Vagina (tissue), 2 donors: Measurements from ENCODE around the gene SNX33. TPM values are rescaled to one million over a fixed set of nuclear protein-coding genes. Genes with fewer than 3 reads are reported as not detected.

ENCODE experiments used
- DNase-seq, 2 donors: peaks; one replicate each; pipeline ENCODE4 v3.0.0-alpha.2; 2017; ENCODE audit errors: extremely low spot score in 2 of 2
- H3K27ac ChIP-seq: fragments of 200-600 bp; sonication (generic); one replicate; pipeline ENCODE4 v1.5.1; 2019
- H3K27me3 ChIP-seq: fragments of 200-600 bp; sonication (generic); one replicate; pipeline ENCODE4 v1.5.1; 2019
- H3K36me3 ChIP-seq, 2 donors: fragments of 200-600 bp; sonication (generic); one replicate each; pipeline ENCODE4 v1.5.1; 2017 to 2019
- H3K4me1 ChIP-seq: fragments of 200-600 bp; sonication (generic); one replicate; pipeline ENCODE4 v1.5.1; 2019
- H3K4me3 ChIP-seq, 2 donors: fragments of 200-600 bp; sonication (generic); 1 replicate in 1 of 2; 2 replicates in 1 of 2; pipeline ENCODE4 v1.5.1; 2016 to 2019
- H3K9me3 ChIP-seq: fragments of 200-600 bp; sonication (generic); one replicate; pipeline ENCODE4 v1.5.1; 2019
- CTCF ChIP-seq, 3 experiments: fragments of 450-650 bp in 2 of 3; fragments of 200-600 bp in 1 of 3; sonication (generic) in 1 of 3; IDR thresholded peaks; one replicate each; pipeline ENCODE4 v1.5.1; 2017 to 2019; ENCODE audit warnings: antibody characterized with exemption in 3 of 3, mild to moderate bottlenecking in 2 of 3, moderate library complexity in 2 of 3
- POLR2A ChIP-seq, 2 donors: fragments of 450-650 bp; IDR thresholded peaks; one replicate each; pipeline ENCODE4 v1.6.1; 2017; ENCODE audit warnings: antibody characterized with exemption in 2 of 2, mild to moderate bottlenecking in 2 of 2, moderate library complexity in 2 of 2
- POLR2AphosphoS5 ChIP-seq, 2 donors: sonication (generic); formaldehyde crosslinking; IDR thresholded peaks; one replicate each; pipeline ENCODE4 v1.9.0; 2017; ENCODE audit warnings: antibody characterized with exemption in 2 of 2, mild to moderate bottlenecking in 2 of 2, low read depth in 1 of 2; ENCODE audit not compliant: insufficient read depth in 1 of 2
- intact Hi-C: fragments of 100-400 bp; cut with DNase I; formaldehyde crosslinking; loops from one replicate; pipeline ENCODE4 v1.15.1; 2023
- total RNA-seq: library from RNA; depleted of rRNA; stranded (reverse); fragments of >200 nt; gene quantifications from one replicate; pipeline ENCODE4 v1.2.3, GENCODE V29; 2016

SNX33 gene
- total RNA-seq, 1 donor from 2014 or later = 23.6 TPM

- no peak for DNase-seq
- Histone ChIP-seq H3K27me3 (no peaks in the 10 kb centered on the region), H3K4me3 (peak overlapping the region; percentile 67 to 70), H3K36me3 (peaks cover 0 to 10% of the 10 kb centered on the region in 2 donors), H3K4me1 (peaks cover 86% of the 10 kb centered on the region), H3K27ac (peak overlapping the region; percentile 93), H3K9me3 (no peaks in the 10 kb centered on the region)
- TF ChIP-seq POLR2AphosphoS5 (IDR thresholded peaks at IDR 0.05; ENCODE audit: insufficient read depth in 1 of 2, low read depth in 1 of 2) = no peak
- no peak for TF ChIP-seq CTCF (IDR thresholded peaks at IDR 0.05)
- TF ChIP-seq POLR2A (IDR thresholded peaks at IDR 0.05) = no peak
- intact Hi-C loops = loop anchor here (10.0 kb wide), 1 partner anchor 197 kb away; the partner anchor contains the start of gene SIN3A
Measured at GRCh38 chr15:75651810-75652543, 4.3 kb downstream of the SNX33 start.

- DNase-seq = no peak
- H3K27ac ChIP-seq = peak overlapping the region; percentile 93
- H3K36me3 ChIP-seq = peaks cover 0 to 14% of the 10 kb centered on the region in 2 donors
- H3K4me3 ChIP-seq = peak overlapping the region; percentile 31 to 70
- intact Hi-C loops = loop anchor here (10.0 kb wide), 1 partner anchor 199 kb away; the partner anchor contains the start of gene SIN3A
- TF ChIP-seq POLR2AphosphoS5 (IDR thresholded peaks at IDR 0.05; ENCODE audit: insufficient read depth in 1 of 2, low read depth in 1 of 2) = no peak
- TF ChIP-seq CTCF (IDR thresholded peaks at IDR 0.05) = no peak
- TF ChIP-seq POLR2A (IDR thresholded peaks at IDR 0.05) = no peak
- H3K4me1 ChIP-seq = peaks cover 91% of the 10 kb centered on the region
- no peaks in the 10 kb centered on the region for H3K27me3 ChIP-seq
- H3K9me3 ChIP-seq = no peaks in the 10 kb centered on the region
Measured at GRCh38 chr15:75653347-75653913, 5.7 kb downstream of the SNX33 start.

- H3K4me1 ChIP-seq = peaks cover 91% of the 10 kb centered on the region
- no peak for DNase-seq
- peaks cover 0 to 14% of the 10 kb centered on the region in 2 donors for H3K36me3 ChIP-seq
Measured at GRCh38 chr15:75654201-75654907, 6.6 kb downstream of the SNX33 start.

GRCh38 chr15:75655931-75656330, 8.2 kb downstream of the SNX33 start:
- H3K4me3 ChIP-seq = no peak overlapping the region

More at GRCh38 chr15:75654201-75654907, 6.6 kb downstream of the SNX33 start:
- Histone ChIP-seq H3K4me3 (no peak overlapping the region), H3K27ac (peak overlapping the region; percentile 93), H3K27me3 (no peaks in the 10 kb centered on the region), H3K9me3 (no peaks in the 10 kb centered on the region)
- intact Hi-C loops = loop anchor here (10.0 kb wide), 1 partner anchor 200 kb away; the partner anchor contains the start of gene SIN3A
- TF ChIP-seq POLR2A (IDR thresholded peaks at IDR 0.05) (no peak), CTCF (IDR thresholded peaks at IDR 0.05) (no peak), POLR2AphosphoS5 (IDR thresholded peaks at IDR 0.05; ENCODE audit: insufficient read depth in 1 of 2, low read depth in 1 of 2) (no peak)

More at GRCh38 chr15:75655931-75656330, 8.2 kb downstream of the SNX33 start:
- no peak overlapping the region for H3K27ac ChIP-seq
- DNase-seq = no peak
- TF ChIP-seq CTCF (IDR thresholded peaks at IDR 0.05) = no peak
- no peak for TF ChIP-seq POLR2AphosphoS5 (IDR thresholded peaks at IDR 0.05; ENCODE audit: insufficient read depth in 1 of 2, low read depth in 1 of 2)
- TF ChIP-seq POLR2A (IDR thresholded peaks at IDR 0.05) = no peak
- H3K36me3 ChIP-seq = peaks cover 0 to 7% of the 10 kb centered on the region in 2 donors
- H3K9me3 ChIP-seq = no peaks in the 10 kb centered on the region
- peaks cover 91% of the 10 kb centered on the region for H3K4me1 ChIP-seq
- H3K27me3 ChIP-seq = no peaks in the 10 kb centered on the region
- intact Hi-C loops = loop anchor here (10.0 kb wide), 1 partner anchor 201 kb away; the partner anchor contains the start of gene SIN3A
